ENCODE data around the gene TSPAN4. TPM values are rescaled to one million over a fixed set of nuclear protein-coding genes. Genes with fewer than 3 reads are reported as not detected.

The TSPAN4 gene
- total RNA-seq, 1 experiment from 2014 or later = 50.3 TPM

GRCh38 chr11:911890-912219, 69.2 kb downstream of the TSPAN4 start:
- DNase-seq (ENCODE audit: low read depth, low spot score) (no peak), ATAC-seq (no peak)
- POLR2A ChIA-PET = no interaction called here
- H3K4me3 ChIP-seq (replicated peaks in 1 of 2; ENCODE audit: low read depth in 1 of 2, low read length in 2 of 2) = peak overlapping the region; percentile 67 to 100
- BruUV-seq (replicated peaks) = no TSS peak
- no peaks in the 10 kb centered on the region for H3K9me2 ChIP-seq (ENCODE audit: insufficient read depth)
- intact Hi-C loops (cut with micrococcal nuclease) = no loop called here
- peaks cover 35% of the 10 kb centered on the region for H3K79me2 ChIP-seq (ENCODE audit: insufficient read depth, low read length)
- peaks cover 0 to 8% of the 10 kb centered on the region in 2 experiments; a peak in 1 of 4 replicates for H3K36me3 ChIP-seq (ENCODE audit: control insufficient read depth in 1 of 2, insufficient read depth in 2 of 2, low read length in 2 of 2)
- H3K9ac ChIP-seq (ENCODE audit: low read length) = peak overlapping the region; percentile 87
- H4K20me1 ChIP-seq (ENCODE audit: insufficient read depth) = no peaks in the 10 kb centered on the region
- TF ChIP-seq ATF3 (IDR thresholded peaks at IDR 0.05) = no peak
- no peak for TF ChIP-seq SIN3A (IDR thresholded peaks at IDR 0.05; ENCODE audit: low read depth)
- no peak for TF ChIP-seq EZH2 (IDR thresholded peaks at IDR 0.05)
- TF ChIP-seq EGR1 (IDR thresholded peaks at IDR 0.05; ENCODE audit: low read depth) = no peak
- TF ChIP-seq CEBPB (IDR thresholded peaks at IDR 0.05; ENCODE audit: low read depth) = no peak
- H3K9me3 ChIP-seq (ENCODE audit: control insufficient read depth in 1 of 2, insufficient read depth in 1 of 2, low read depth in 1 of 2, low read length in 2 of 2) = no peaks in the 10 kb centered on the region
- H3K27ac ChIP-seq (ENCODE audit: low read depth, low read length) = peak overlapping the region; percentile 93
- RAD21 ChIA-PET (ENCODE audit: low non-redundant PET in 1 of 2, low total read pairs in 2 of 2, uncharacterized antibody in 2 of 2, unreplicated experiment in 2 of 2) = no interaction called here
- no peaks in the 10 kb centered on the region for H3K27me3 ChIP-seq (ENCODE audit: insufficient read depth, low read length)
- H3K4me1 ChIP-seq (ENCODE audit: control insufficient read depth in 1 of 2, insufficient read depth in 2 of 2, low read length in 2 of 2) = peaks cover 12 to 24% of the 10 kb centered on the region in 2 experiments
- CTCF ChIA-PET = no interaction called here
- peak overlapping the region; percentile 93 for H3K4me2 ChIP-seq (ENCODE audit: low read length)
- H2AFZ ChIP-seq (ENCODE audit: low read depth, low read length, poor library complexity, severe bottlenecking) = no peak overlapping the region

DNA sequence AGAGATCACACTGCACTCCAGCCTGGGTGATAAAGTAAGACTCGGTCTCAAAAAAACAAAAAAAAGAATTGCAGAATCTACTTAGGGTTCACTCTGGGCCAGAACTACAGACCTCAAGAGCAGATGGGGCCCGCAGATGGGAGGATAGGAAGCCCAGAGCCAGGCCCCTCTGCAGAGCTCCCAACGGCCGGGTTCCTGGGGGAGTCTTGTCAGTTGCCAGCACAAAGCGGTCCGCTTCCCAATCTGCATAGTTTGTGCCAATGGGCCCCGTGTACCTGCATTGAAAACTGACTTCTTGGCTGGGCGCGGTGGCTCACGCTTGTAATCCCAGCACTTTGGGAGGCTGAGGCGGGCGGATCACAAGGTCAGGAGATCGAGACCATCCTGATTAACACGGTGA, 69.6 kb downstream of the TSPAN4 start:
- intact Hi-C loops (cut with micrococcal nuclease) = no loop called here
- Histone ChIP-seq H3K4me1 (ENCODE audit: control insufficient read depth in 1 of 2, insufficient read depth in 2 of 2, low read length in 2 of 2) (peaks cover 12 to 24% of the 10 kb centered on the region in 2 experiments), H3K27me3 (ENCODE audit: insufficient read depth, low read length) (no peaks in the 10 kb centered on the region), H3K36me3 (ENCODE audit: control insufficient read depth in 1 of 2, insufficient read depth in 2 of 2, low read length in 2 of 2) (peaks cover 0 to 8% of the 10 kb centered on the region in 2 experiments; a peak in 1 of 4 replicates), H3K79me2 (ENCODE audit: insufficient read depth, low read length) (peaks cover 33% of the 10 kb centered on the region), H3K27ac (ENCODE audit: low read depth, low read length) (no peak overlapping the region), H3K9ac (ENCODE audit: low read length) (no peak overlapping the region), H3K4me2 (ENCODE audit: low read length) (no peak overlapping the region), H4K20me1 (ENCODE audit: insufficient read depth) (no peaks in the 10 kb centered on the region), H3K9me3 (ENCODE audit: control insufficient read depth in 1 of 2, insufficient read depth in 1 of 2, low read depth in 1 of 2, low read length in 2 of 2) (no peaks in the 10 kb centered on the region), H3K9me2 (ENCODE audit: insufficient read depth) (no peaks in the 10 kb centered on the region), H3K4me3 (replicated peaks in 1 of 2; ENCODE audit: low read depth in 1 of 2, low read length in 2 of 2) (no peak overlapping the region), H2AFZ (ENCODE audit: low read depth, low read length, poor library complexity, severe bottlenecking) (no peak overlapping the region)
- POLR2A ChIA-PET = no interaction called here
- CTCF ChIA-PET = no interaction called here
- DNase-seq (ENCODE audit: low read depth, low spot score) = no peak
- RAD21 ChIA-PET (ENCODE audit: low non-redundant PET in 1 of 2, low total read pairs in 2 of 2, uncharacterized antibody in 2 of 2, unreplicated experiment in 2 of 2) = no interaction called here
- TF ChIP-seq, protein P1, sequence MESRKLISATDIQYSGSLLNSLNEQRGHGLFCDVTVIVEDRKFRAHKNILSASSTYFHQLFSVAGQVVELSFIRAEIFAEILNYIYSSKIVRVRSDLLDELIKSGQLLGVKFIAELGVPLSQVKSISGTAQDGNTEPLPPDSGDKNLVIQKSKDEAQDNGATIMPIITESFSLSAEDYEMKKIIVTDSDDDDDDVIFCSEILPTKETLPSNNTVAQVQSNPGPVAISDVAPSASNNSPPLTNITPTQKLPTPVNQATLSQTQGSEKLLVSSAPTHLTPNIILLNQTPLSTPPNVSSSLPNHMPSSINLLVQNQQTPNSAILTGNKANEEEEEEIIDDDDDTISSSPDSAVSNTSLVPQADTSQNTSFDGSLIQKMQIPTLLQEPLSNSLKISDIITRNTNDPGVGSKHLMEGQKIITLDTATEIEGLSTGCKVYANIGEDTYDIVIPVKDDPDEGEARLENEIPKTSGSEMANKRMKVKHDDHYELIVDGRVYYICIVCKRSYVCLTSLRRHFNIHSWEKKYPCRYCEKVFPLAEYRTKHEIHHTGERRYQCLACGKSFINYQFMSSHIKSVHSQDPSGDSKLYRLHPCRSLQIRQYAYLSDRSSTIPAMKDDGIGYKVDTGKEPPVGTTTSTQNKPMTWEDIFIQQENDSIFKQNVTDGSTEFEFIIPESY (IDR thresholded peaks at IDR 0.05; ENCODE audit: extremely low read depth, insufficient replicate concordance, low read length) = no peak
- TF ChIP-seq ELF1 (IDR thresholded peaks at IDR 0.05; ENCODE audit: borderline replicate concordance, low read depth) = no peak
- TF ChIP-seq REST (IDR thresholded peaks at IDR 0.05; ENCODE audit: low read depth) = no peak
- no peak for TF ChIP-seq RAD21 (IDR thresholded peaks at IDR 0.05; ENCODE audit: low read depth)
- no TSS peak for BruUV-seq (replicated peaks)
- ATAC-seq = no peak

All from HCT116 (cell line).